ENCODE results near the gene MUC5B. TPM values are rescaled to one million over a fixed set of nuclear protein-coding genes. Genes with fewer than 3 reads are reported as not detected.
"Not testable (repeated sequence)": the region's sequence is repeated elsewhere in the genome, so short reads cannot be mapped to it uniquely, and the experiment has no call there.

Gene MUC5B
- total RNA-seq, 2 donors from 2014 or later: not detected

- DNase-seq (ENCODE audit: low spot score): no peak
- H3K4me3 ChIP-seq: no peak overlapping the region
- TF ChIP-seq CTCF (IDR thresholded peaks at IDR 0.05): no peak
- H3K27me3 ChIP-seq: no peaks in the 10 kb centered on the region
- H3K4me1 ChIP-seq: no peaks in the 10 kb centered on the region
- no peak overlapping the region for H3K27ac ChIP-seq
- no peaks in the 10 kb centered on the region for H3K36me3 ChIP-seq
- no peaks in the 10 kb centered on the region for H3K9me3 ChIP-seq
Observed at GRCh38 chr11:1238767-1239595, 16.1 kb downstream of the MUC5B start.

GRCh38 chr11:1239596-1240205 is 16.8 kb downstream of the MUC5B start:
- no peaks in the 10 kb centered on the region for H3K36me3 ChIP-seq
- H3K9me3 ChIP-seq: no peaks in the 10 kb centered on the region
- no peak overlapping the region for H3K4me3 ChIP-seq
- H3K27ac ChIP-seq: no peak overlapping the region
- no peak for TF ChIP-seq CTCF (IDR thresholded peaks at IDR 0.05)
- H3K27me3 ChIP-seq: no peaks in the 10 kb centered on the region
- H3K4me1 ChIP-seq: no peaks in the 10 kb centered on the region
- no peak for DNase-seq (ENCODE audit: low spot score)

- no peak for TF ChIP-seq CTCF (IDR thresholded peaks at IDR 0.05)
- Histone ChIP-seq H3K27ac (no peak overlapping the region), H3K4me3 (no peak overlapping the region), H3K4me1 (no peaks in the 10 kb centered on the region), H3K27me3 (no peaks in the 10 kb centered on the region), H3K36me3 (no peaks in the 10 kb centered on the region), H3K9me3 (no peaks in the 10 kb centered on the region)
- no peak for DNase-seq (ENCODE audit: low spot score)
Observed at GRCh38 chr11:1240771-1241170, 17.9 kb downstream of the MUC5B start.

GRCh38 chr11:1241706-1242105 is 18.8 kb downstream of the MUC5B start:
- Histone ChIP-seq H3K4me3 (no peak overlapping the region), H3K36me3 (no peaks in the 10 kb centered on the region), H3K9me3 (no peaks in the 10 kb centered on the region), H3K27me3 (no peaks in the 10 kb centered on the region), H3K4me1 (no peaks in the 10 kb centered on the region), H3K27ac (no peak overlapping the region)
- no peak for DNase-seq (ENCODE audit: low spot score)
- TF ChIP-seq CTCF (IDR thresholded peaks at IDR 0.05): no peak

GRCh38 chr11:1242289-1242688 is 19.4 kb downstream of the MUC5B start:
- Histone ChIP-seq H3K4me1 (no peaks in the 10 kb centered on the region), H3K9me3 (no peaks in the 10 kb centered on the region), H3K36me3 (no peaks in the 10 kb centered on the region), H3K4me3 (no peak overlapping the region), H3K27ac (no peak overlapping the region), H3K27me3 (no peaks in the 10 kb centered on the region)
- no peak for TF ChIP-seq CTCF (IDR thresholded peaks at IDR 0.05)
- DNase-seq (ENCODE audit: low spot score): no peak

GRCh38 chr11:1242751-1243150 is 19.9 kb downstream of the MUC5B start:
- not testable (repeated sequence) for DNase-seq (ENCODE audit: low spot score); H3K9me3 ChIP-seq; H3K4me1 ChIP-seq; H3K36me3 ChIP-seq; H3K4me3 ChIP-seq; H3K27ac ChIP-seq; H3K27me3 ChIP-seq

- not testable (repeated sequence) for H3K27ac ChIP-seq; H3K4me3 ChIP-seq; DNase-seq (ENCODE audit: low spot score); H3K36me3 ChIP-seq; H3K4me1 ChIP-seq; H3K9me3 ChIP-seq; H3K27me3 ChIP-seq
Observed at GRCh38 chr11:1243521-1243920, 20.7 kb downstream of the MUC5B start.

- not testable (repeated sequence) for DNase-seq (ENCODE audit: low spot score); H3K36me3 ChIP-seq; H3K4me1 ChIP-seq; H3K4me3 ChIP-seq; H3K27me3 ChIP-seq; H3K9me3 ChIP-seq; H3K27ac ChIP-seq
Observed at GRCh38 chr11:1244557-1244956, 21.7 kb downstream of the MUC5B start.

GRCh38 chr11:1245717-1246116 is 22.9 kb downstream of the MUC5B start:
- not testable (repeated sequence) for H3K9me3 ChIP-seq; H3K27ac ChIP-seq; H3K4me1 ChIP-seq; DNase-seq (ENCODE audit: low spot score); H3K4me3 ChIP-seq; H3K36me3 ChIP-seq; H3K27me3 ChIP-seq

Measured in right atrium auricular region (tissue), 2 donors.